Endothelial cell of umbilical vein (primary cell): ENCODE data around the gene COL8A1. TPM values are rescaled to one million over a fixed set of nuclear protein-coding genes. Genes with fewer than 3 reads are reported as not detected.

Source experiments
- BruUV-seq: library from RNA; stranded (reverse); fragments of 400-500 nt; replicated peaks from 2 replicates; lab custom pipeline; 2021; lab: Mats Ljungman, UMichigan
- CTCF ChIA-PET: fragments of 300-600, 350-600 bp; sonication (Branson Sonifier 250); formaldehyde crosslinking; loops from one replicate; lab custom pipeline; 2021; ENCODE audit warnings: antibody characterized with exemption, inconsistent platforms; lab: Charles Lee
- POLR2A ChIA-PET: fragments of 300-600, 350-600 bp; sonication (Branson Sonifier 250); formaldehyde crosslinking; loops from one replicate; lab custom pipeline; 2021; ENCODE audit warnings: antibody characterized with exemption, inconsistent platforms; lab: Charles Lee
- DNase-seq: peaks from one replicate; pipeline ENCODE4 v3.0.0-alpha.2; 2011; ENCODE audit warnings: low read depth, low spot score
- FAIRE-seq: peaks from 2 replicates; lab custom pipeline; 2011; peaks lifted over from hg19 to GRCh38; lab: Jason Lieb, UNC
- H2AFZ ChIP-seq: 2 replicates; pipeline ENCODE4 v1.6.0; 2012; ENCODE audit warnings: low read depth, low read length, control low read depth, inconsistent platforms
- H3K27ac ChIP-seq: 2 replicates; pipeline ENCODE4 v1.5.1; 2011; ENCODE audit warnings: low read depth, mild to moderate bottlenecking, control low read depth, low read length, moderate library complexity; ENCODE audit not compliant: insufficient read depth
- H3K27me3 ChIP-seq, 2 experiments: 2 replicates each; pipeline versions ENCODE4 v1.6.0 to v1.6.1; 2011; ENCODE audit warnings: low read length in 2 of 2, mixed read lengths in 1 of 2; ENCODE audit not compliant: control insufficient read depth in 2 of 2, insufficient read depth in 2 of 2
- H3K36me3 ChIP-seq, 2 experiments: 2 replicates in 1 of 2; 3 replicates in 1 of 2; pipeline ENCODE4 v1.5.1; 2011; ENCODE audit warnings: low read length in 2 of 2, mild to moderate bottlenecking in 1 of 2, moderate library complexity in 1 of 2; ENCODE audit not compliant: control insufficient read depth in 2 of 2, insufficient read depth in 2 of 2; ENCODE audit errors: extremely low read depth in 1 of 2
- H3K4me1 ChIP-seq: 3 replicates; pipeline ENCODE4 v1.5.1; 2011; ENCODE audit warnings: mild to moderate bottlenecking, low read length; ENCODE audit not compliant: control insufficient read depth, insufficient read depth; ENCODE audit errors: extremely low read depth
- H3K4me2 ChIP-seq: 2 replicates; pipeline ENCODE4 v1.6.1; 2011; ENCODE audit warnings: low read length, control low read depth, mixed read lengths; ENCODE audit not compliant: insufficient read depth
- H3K4me3 ChIP-seq, 3 experiments: fragments of 200-600 bp in 1 of 3; sonication (generic), shearing (Covaris generic) in 1 of 3; replicated peaks in 1 of 3; 2 replicates each; pipeline ENCODE4 v1.5.1; 2011 to 2016; ENCODE audit warnings: control low read depth in 3 of 3, low read length in 3 of 3, mild to moderate bottlenecking in 2 of 3, inconsistent platforms in 1 of 3, low read depth in 1 of 3, moderate library complexity in 1 of 3; ENCODE audit not compliant: insufficient read depth in 1 of 3
- H3K79me2 ChIP-seq: 2 replicates; pipeline ENCODE4 v1.6.0; 2012; ENCODE audit warnings: low read length, inconsistent platforms; ENCODE audit not compliant: control insufficient read depth, insufficient read depth
- H3K9ac ChIP-seq: replicated peaks from 2 replicates; pipeline ENCODE3; 2011; ENCODE audit warnings: low read length, control low read depth; ENCODE audit not compliant: insufficient read depth; ENCODE audit errors: extremely low read depth
- H3K9me1 ChIP-seq: replicated peaks from 3 replicates; pipeline ENCODE4 v1.6.0; 2011; ENCODE audit warnings: mild to moderate bottlenecking, low read length; ENCODE audit not compliant: control insufficient read depth, insufficient read depth; ENCODE audit errors: extremely low read depth
- H3K9me3 ChIP-seq: replicated peaks from 2 replicates; pipeline ENCODE4 v1.5.1; 2012; ENCODE audit warnings: low read length, inconsistent platforms; ENCODE audit not compliant: control insufficient read depth, insufficient read depth
- H4K20me1 ChIP-seq: replicated peaks from 2 replicates; pipeline ENCODE3; 2011; ENCODE audit warnings: mild to moderate bottlenecking, low read length; ENCODE audit not compliant: control insufficient read depth, insufficient read depth; ENCODE audit errors: extremely low read depth
- CTCF ChIP-seq, 2 donors: IDR thresholded peaks; 1 replicate in 1 of 2; 2 replicates in 1 of 2; pipeline ENCODE4 v1.5.1; 2011; ENCODE audit warnings: low read length in 2 of 2, mild to moderate bottlenecking in 2 of 2, moderate library complexity in 2 of 2, control low read depth in 1 of 2, inconsistent platforms in 1 of 2, low read depth in 1 of 2; ENCODE audit not compliant: insufficient read depth in 1 of 2; ENCODE audit errors: extremely low read depth in 1 of 2
- EZH2 ChIP-seq: IDR thresholded peaks from 2 replicates; pipeline ENCODE4 v1.6.1; 2012; ENCODE audit warnings: borderline replicate concordance, low read depth, mild to moderate bottlenecking, moderate library complexity, low read length, inconsistent platforms; ENCODE audit not compliant: severe bottlenecking
- FOS ChIP-seq: IDR thresholded peaks from 2 replicates; pipeline ENCODE4 v1.6.1; 2011; ENCODE audit warnings: mild to moderate bottlenecking, low read length, moderate library complexity, borderline replicate concordance; ENCODE audit not compliant: insufficient read depth
- GATA2 ChIP-seq: IDR thresholded peaks from 2 replicates; pipeline ENCODE4 v1.7.0; 2011; ENCODE audit warnings: low read depth, mild to moderate bottlenecking, moderate library complexity, mixed read lengths, low read length; ENCODE audit not compliant: insufficient read length, insufficient read depth
- JUN ChIP-seq: IDR thresholded peaks from 2 replicates; pipeline ENCODE4 v1.6.1; 2011; ENCODE audit warnings: borderline replicate concordance, low read depth; ENCODE audit not compliant: insufficient read length, insufficient read depth
- MYC ChIP-seq: IDR thresholded peaks from one replicate; pipeline ENCODE4 v1.6.1; 2011; ENCODE audit warnings: mild to moderate bottlenecking, low read depth, low read length
- POLR2A ChIP-seq: IDR thresholded peaks from 2 replicates; pipeline ENCODE4 v1.6.1; 2012; ENCODE audit warnings: low read depth, mild to moderate bottlenecking, control low read depth, low read length
- POLR2AphosphoS5 ChIP-seq: IDR thresholded peaks from 2 replicates; pipeline ENCODE4 v1.6.1; 2012; ENCODE audit warnings: low read depth, mild to moderate bottlenecking, control low read depth, low read length, moderate library complexity; ENCODE audit not compliant: insufficient read depth
- dilution Hi-C: fragments of 300-500 bp; cut with MboI; formaldehyde crosslinking; loops from one replicate; pipeline ENCODE4 v1.15.0; 2019; ENCODE audit warnings: low sequenced_read_pairs; ENCODE audit not compliant: extremely low pct_ligation_motif_present
- intact Hi-C: fragments of 100-400 bp; cut with micrococcal nuclease; formaldehyde crosslinking; loops from one replicate; pipeline ENCODE4 v1.10.0; 2022
- polyA plus RNA-seq, 4 experiments: library from polyadenylated mRNA; depleted of rRNA in 3 of 4; stranded (reverse) in 3 of 4; unstranded in 1 of 4; fragments of >200 nt; gene quantifications; 2 replicates each; pipeline versions ENCODE4 v1.2.1 to v1.2.3, GENCODE V29; 2011 to 2012; ENCODE audit warnings: missing spikeins in 1 of 4
- total RNA-seq: library from RNA; stranded (reverse); gene quantifications from 2 replicates; pipeline ENCODE4 v1.2.3, GENCODE V29; 2021
- TF ChIP-seq, protein P1 (sequence below): IDR thresholded peaks from 2 replicates; pipeline ENCODE4 v1.6.1; 2011; ENCODE audit not compliant: insufficient read depth, insufficient read length

Gene COL8A1
- total and polyA plus RNA-seq, 2 donors (not counting 3 experiments of a cell fraction or from before 2014, with no cell fraction given): 358 to 634 TPM

DNA sequence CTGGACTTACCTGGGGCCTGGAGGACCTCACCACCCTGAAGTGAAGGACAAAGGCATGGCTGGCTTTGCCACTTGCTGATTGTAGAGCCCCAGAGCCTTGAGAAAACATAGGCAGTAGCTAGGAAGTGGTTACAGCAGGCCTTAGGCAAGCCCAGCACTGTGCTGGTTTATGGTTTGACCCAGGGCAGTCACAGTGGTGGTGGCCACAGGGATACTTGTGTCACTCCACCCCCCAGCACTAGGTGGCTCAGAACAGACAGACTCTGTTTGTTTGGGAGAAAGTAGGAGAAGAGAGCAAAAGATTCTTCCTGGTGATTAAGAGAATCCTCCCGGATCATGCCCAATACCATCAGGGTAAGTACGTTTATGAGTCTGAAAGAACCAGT is 13.2 kb upstream of the COL8A1 start:
- no peaks in the 10 kb centered on the region for H3K79me2 ChIP-seq
- CTCF ChIA-PET: interaction anchor here (1.3 kb wide), 1 partner anchor 75 kb away, joined by 3 read pairs; no protein-coding TSS in a partner anchor
- H3K9ac ChIP-seq: no peak overlapping the region
- intact Hi-C loops: no loop called here
- no peak overlapping the region for H2AFZ ChIP-seq
- H3K9me3 ChIP-seq: no peaks in the 10 kb centered on the region
- H3K27me3 ChIP-seq: no peaks in the 10 kb centered on the region
- H4K20me1 ChIP-seq: no peaks in the 10 kb centered on the region
- DNase-seq (no peak), FAIRE-seq (no peak)
- H3K4me1 ChIP-seq: peaks cover 23% of the 10 kb centered on the region
- no peak overlapping the region for H3K27ac ChIP-seq
- TF ChIP-seq POLR2A (no peak), MYC (no peak), EZH2 (no peak), CTCF (IDR thresholded peaks at IDR 0.05; ENCODE audit: extremely low read depth in 1 of 2, insufficient read depth in 1 of 2, low read depth in 1 of 2, low read length in 2 of 2) (no peak), JUN (no peak), FOS (no peak), GATA2 (no peak), POLR2AphosphoS5 (no peak)
- TF ChIP-seq, protein P1, sequence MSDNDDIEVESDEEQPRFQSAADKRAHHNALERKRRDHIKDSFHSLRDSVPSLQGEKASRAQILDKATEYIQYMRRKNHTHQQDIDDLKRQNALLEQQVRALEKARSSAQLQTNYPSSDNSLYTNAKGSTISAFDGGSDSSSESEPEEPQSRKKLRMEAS: no peak
- H3K4me2 ChIP-seq: no peak overlapping the region
- H3K4me3 ChIP-seq: no peak overlapping the region
- no TSS peak for BruUV-seq
- H3K36me3 ChIP-seq: no peaks in the 10 kb centered on the region
- POLR2A ChIA-PET: interaction anchor here (0.6 kb wide), 1 partner anchor 13 kb away, joined by 6 read pairs; the partner anchor contains the start of gene COL8A1
- no peaks in the 10 kb centered on the region for H3K9me1 ChIP-seq
- dilution Hi-C loops: no loop called here
